PFSK-1 (cell line): Measurements from ENCODE around the gene JMJD7.

ENCODE experiments used
- POLR2AphosphoS5 ChIP-seq: IDR thresholded peaks from 2 replicates; pipeline ENCODE4 v1.6.1; 2012; ENCODE audit warnings: low read depth, mild to moderate bottlenecking, control low read depth, low read length, moderate library complexity
- REST ChIP-seq, 2 experiments: IDR thresholded peaks; 2 replicates each; pipeline versions ENCODE4 v1.6.1 to v1.8.0; 2011 to 2012; ENCODE audit warnings: low read depth in 2 of 2, low read length in 2 of 2, control low read depth in 1 of 2, inconsistent platforms in 1 of 2, mild to moderate bottlenecking in 1 of 2, moderate library complexity in 1 of 2; ENCODE audit not compliant: insufficient read depth in 1 of 2
- TAF1 ChIP-seq: IDR thresholded peaks from 2 replicates; pipeline ENCODE4 v1.6.1; 2012; ENCODE audit warnings: low read length, control low read depth, borderline replicate concordance; ENCODE audit not compliant: insufficient read depth

- TF ChIP-seq POLR2AphosphoS5 (no peak), TAF1 (no peak), REST (IDR thresholded peaks at IDR 0.05; ENCODE audit: insufficient read depth in 1 of 2, low read depth in 2 of 2, low read length in 2 of 2) (no peak)
Observed at GRCh38 chr15:41881550-41881919, 53.6 kb downstream of the JMJD7 start.
